ENCODE results near the gene AP1M1.

DNA sequence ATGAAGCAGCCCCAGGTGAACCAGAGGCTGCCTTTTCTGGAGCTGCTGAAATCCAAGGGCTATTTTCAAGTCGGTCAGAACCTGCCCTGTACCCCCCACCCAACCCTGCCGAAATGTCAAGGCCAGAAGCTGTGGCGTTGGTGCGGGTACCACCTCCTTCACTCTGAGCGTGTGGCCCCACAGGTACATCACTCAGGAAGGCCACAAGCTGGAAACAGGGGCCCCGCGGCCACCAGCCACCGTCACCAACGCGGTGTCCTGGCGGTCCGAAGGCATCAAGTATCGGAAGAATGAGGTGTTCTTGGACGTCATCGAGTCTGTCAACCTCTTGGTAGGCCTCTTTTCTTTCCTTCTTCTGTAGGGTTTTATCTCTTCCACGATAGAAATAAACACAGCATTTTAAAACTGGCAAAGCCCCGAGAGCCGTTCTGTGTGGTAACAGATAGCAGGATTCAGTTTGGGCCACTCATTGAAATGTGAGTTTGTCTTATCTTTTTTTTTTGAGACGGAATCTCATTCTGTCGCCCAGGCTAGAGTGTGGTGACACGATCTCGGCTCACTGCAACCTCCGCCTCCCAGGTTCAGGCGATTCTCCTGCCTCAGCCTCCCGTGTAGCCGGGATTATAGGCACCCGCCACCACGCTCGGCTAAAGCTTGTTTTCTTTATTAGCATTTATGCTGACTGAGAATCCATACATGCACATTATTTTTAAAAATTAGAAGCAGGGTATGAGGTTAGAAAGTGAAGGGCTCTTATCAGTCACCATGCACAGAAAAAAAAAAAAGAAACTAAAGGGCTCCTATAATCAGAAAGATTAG lies 11.3 kb downstream of the AP1M1 start:
- TF ChIP-seq, protein P1, sequence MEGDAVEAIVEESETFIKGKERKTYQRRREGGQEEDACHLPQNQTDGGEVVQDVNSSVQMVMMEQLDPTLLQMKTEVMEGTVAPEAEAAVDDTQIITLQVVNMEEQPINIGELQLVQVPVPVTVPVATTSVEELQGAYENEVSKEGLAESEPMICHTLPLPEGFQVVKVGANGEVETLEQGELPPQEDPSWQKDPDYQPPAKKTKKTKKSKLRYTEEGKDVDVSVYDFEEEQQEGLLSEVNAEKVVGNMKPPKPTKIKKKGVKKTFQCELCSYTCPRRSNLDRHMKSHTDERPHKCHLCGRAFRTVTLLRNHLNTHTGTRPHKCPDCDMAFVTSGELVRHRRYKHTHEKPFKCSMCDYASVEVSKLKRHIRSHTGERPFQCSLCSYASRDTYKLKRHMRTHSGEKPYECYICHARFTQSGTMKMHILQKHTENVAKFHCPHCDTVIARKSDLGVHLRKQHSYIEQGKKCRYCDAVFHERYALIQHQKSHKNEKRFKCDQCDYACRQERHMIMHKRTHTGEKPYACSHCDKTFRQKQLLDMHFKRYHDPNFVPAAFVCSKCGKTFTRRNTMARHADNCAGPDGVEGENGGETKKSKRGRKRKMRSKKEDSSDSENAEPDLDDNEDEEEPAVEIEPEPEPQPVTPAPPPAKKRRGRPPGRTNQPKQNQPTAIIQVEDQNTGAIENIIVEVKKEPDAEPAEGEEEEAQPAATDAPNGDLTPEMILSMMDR (conservative IDR thresholded peaks at IDR 0.05) = no peak
- TF ChIP-seq EZH2 (IDR thresholded peaks at IDR 0.05; ENCODE audit: low read depth) = no peak

All from PC-9 (cell line).